H1 (cell line): ENCODE measurements around the gene CHST11. TPM values are rescaled to one million over a fixed set of nuclear protein-coding genes. Genes with fewer than 3 reads are reported as not detected.

Experiments used
- polyA plus RNA-seq, 7 experiments: library from polyadenylated mRNA; depleted of rRNA in 3 of 7; stranded (reverse) in 5 of 7; unstranded in 2 of 7; fragments of >200 nt in 5 of 7; fragments of 200-250 nt in 2 of 7; gene quantifications; 1 replicate in 5 of 7; 2 replicates in 1 of 7; 4 replicates in 1 of 7; pipeline versions ENCODE4 v1.2.1 to v1.2.3, GENCODE V29; 2011 to 2013; ENCODE audit warnings: missing spikeins in 2 of 7, mixed read lengths in 2 of 7
- total RNA-seq: library from RNA; stranded (reverse); fragmentation: NEBNext Ultra II Directional; extraction: Animal tissue kit (Norgen Biotek cat#: 25700); gene quantifications from 2 replicates; pipeline ENCODE4 v1.2.1, GENCODE V29; 2021
- TF ChIP-seq, protein P1 (sequence below): IDR thresholded peaks from 2 replicates; pipeline ENCODE4 v1.6.1; 2012; ENCODE audit warnings: inconsistent platforms

Gene CHST11
- total and polyA plus RNA-seq, 2 of the 8 experiments (the other 6 are each of a cell fraction or from before 2014, with no cell fraction given): 14.4 to 20.8 TPM

GRCh38 chr12:104699489-104700190 is 242.9 kb downstream of the CHST11 start (continued):
- TF ChIP-seq, protein P1, sequence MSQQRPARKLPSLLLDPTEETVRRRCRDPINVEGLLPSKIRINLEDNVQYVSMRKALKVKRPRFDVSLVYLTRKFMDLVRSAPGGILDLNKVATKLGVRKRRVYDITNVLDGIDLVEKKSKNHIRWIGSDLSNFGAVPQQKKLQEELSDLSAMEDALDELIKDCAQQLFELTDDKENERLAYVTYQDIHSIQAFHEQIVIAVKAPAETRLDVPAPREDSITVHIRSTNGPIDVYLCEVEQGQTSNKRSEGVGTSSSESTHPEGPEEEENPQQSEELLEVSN: no peak
- TF ChIP-seq, all 59 proteins: peak for 0
